ENCODE data around the gene SMARCC2. TPM values are rescaled to one million over a fixed set of nuclear protein-coding genes. Genes with fewer than 3 reads are reported as not detected.

The SMARCC2 gene
- polyA plus RNA-seq (2013, experiment 1 of 2; ENCODE audit: insufficient read length), result 50.8 TPM
- polyA plus RNA-seq (2013, experiment 2 of 2; ENCODE audit: insufficient read length), result 49.5 TPM

- DNase-seq, result peak; percentile 86
These were observed at the start of gene SMARCC2 for GRCh38 chr12:56189099-56189917. Gene SMARCC2 (minus strand): TSS chr12:56189483. CDS start chr12:56189461, 22 bp downstream.

GRCh38 chr12:56237552-56237951 is 48.3 kb upstream of the SMARCC2 start:
- no peak for DNase-seq

GRCh38 chr12:56236985-56237384 is 47.7 kb upstream of the SMARCC2 start:
- no peak for DNase-seq

DNA sequence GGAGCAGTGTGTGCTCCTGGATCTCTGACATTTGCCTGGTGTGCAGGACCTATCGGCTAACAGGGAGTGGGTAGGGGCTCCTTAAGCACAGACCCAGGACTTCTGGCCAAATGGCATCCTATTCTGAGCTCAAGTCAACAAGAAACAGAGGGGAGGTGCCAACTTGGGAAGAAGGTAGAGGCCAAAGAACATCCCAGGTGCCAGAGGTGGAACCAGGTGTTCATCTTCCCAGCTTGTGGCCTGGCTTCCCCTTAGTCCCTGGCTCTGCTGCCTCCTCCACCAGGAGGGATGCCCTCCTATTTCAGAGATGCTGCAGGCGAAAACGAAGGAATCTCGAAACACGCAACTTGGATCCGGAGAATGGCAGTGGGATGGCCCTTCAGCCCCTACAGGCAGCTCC is 46.8 kb upstream of the SMARCC2 start:
- DNase-seq, result no peak

GRCh38 chr12:56234746-56235436 is 45.6 kb upstream of the SMARCC2 start:
- DNase-seq, result no peak

- DNase-seq, result no peak
These were observed 41.9 kb upstream of the SMARCC2 start for GRCh38 chr12:56231184-56231582.

- DNase-seq, result no peak
These were observed 41.3 kb upstream of the SMARCC2 start for GRCh38 chr12:56230432-56231183.

DNA sequence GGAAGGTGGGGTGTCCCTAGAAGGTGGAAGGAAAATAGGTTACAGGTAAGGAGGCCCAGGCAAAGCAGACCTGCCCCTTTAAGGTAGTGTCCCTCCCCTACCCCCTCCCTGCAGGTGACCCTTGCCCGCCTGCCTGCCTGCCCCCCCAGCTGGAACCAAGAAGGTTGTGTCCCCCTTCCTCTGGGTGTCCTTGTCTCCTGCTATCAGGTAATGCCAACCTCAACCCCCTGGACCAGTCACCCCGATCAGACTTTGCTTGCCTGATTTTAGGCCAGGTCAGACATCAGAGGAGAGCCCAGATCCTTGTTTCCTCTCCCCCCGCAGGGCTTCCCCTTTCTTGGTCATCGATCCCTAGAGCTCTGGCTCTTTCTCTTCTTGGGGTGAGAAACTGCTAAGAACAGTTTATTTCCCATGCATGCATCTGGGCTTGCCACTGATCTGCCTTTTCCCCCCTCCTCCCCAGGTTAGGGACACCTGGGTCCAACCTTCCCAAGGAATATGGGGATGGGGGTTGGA is 40.7 kb upstream of the SMARCC2 start, which contains the start of gene SLC39A5:
SLC39A5 (plus strand) TSS at position 136 of the 516 bp plus-strand sequence. CDS start 1,224 bp downstream, outside the sequence.
- DNase-seq, result no peak

DNA sequence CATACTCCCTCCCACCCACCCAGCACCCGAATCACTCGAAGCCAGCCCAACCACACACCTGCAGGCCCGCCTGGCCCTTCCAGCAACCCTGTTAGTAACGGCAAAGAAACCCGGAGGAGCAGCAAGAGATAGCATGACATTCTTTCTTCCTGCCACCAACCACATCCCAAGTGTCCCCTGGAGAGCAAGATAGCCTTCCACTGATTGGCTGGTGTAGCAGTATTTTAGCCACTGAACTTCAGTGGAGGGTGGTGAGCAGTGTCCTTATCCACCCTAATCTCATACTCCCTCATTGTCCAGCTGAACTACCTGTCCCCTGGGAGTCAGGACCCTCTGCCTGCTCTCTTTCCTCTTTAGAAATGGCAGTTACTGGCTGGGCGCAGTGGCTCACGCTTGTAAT is 39.8 kb upstream of the SMARCC2 start:
- no peak for DNase-seq

- no peak for DNase-seq
These were observed 35.7 kb upstream of the SMARCC2 start for GRCh38 chr12:56224954-56225353.

- peak; percentile 99 for DNase-seq
These were observed 34.9 kb upstream of the SMARCC2 start, which contains the start of gene NABP2 for GRCh38 chr12:56224102-56224701. Gene NABP2 (plus strand): TSS chr12:56224342. CDS start chr12:56224857, 515 bp downstream.

GRCh38 chr12:56223571-56224101 is 34.4 kb upstream of the SMARCC2 start:
- DNase-seq, result no peak

DNA sequence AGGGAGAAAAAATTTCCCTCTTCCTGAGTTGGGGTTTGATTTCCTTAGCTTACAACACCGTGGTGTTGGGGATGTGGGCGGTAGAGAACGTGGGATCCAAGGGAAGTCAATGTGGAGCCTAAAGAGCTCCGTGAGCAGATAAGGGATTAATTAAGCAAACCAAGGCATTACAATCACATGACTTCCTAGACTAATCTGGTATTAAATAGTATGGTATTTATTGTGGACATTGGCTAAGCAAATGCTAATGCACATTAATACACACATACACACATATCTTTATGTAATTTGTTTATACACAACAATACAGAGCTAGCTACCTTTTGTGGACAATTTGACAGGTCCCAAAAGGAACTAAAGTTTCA is 33.2 kb upstream of the SMARCC2 start:
- no peak for DNase-seq

DNA sequence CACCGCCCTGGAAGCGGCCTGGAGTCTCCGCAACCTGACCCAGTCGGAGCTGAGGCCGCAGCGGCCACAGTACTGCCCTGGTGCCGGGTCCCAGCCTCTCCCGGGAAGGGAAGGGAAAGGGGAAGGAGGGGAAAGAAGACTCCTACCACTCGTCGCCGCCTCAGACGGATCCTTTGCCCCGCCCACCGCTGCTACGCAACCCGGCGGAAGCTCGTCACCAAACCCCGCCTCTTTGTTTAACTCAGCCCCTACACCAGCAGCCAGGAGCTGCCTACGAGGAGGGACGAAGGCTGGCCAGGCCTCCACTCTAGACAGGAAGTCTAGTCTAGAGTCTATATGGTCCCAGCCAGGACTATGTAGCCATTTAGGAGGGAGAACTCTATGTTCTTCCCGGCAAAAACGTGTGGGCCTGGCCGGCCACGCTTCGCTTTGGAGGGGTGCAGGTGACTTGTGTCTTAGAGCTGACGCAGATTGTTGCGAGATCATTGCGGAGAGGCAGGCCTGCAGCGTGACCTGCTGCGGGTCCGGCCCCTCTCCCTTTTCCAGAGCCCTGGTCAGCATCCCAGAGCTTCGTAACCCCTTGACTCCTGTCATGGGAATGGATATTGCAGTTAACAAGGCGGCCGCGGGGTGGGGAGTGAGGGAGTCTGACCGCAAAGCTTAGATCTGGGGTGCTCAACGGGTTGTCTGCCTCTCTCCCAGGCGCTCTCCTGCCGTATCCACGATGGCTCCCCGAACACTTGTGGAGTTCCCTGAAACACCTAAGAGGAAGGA is 32.7 kb upstream of the SMARCC2 start, which contains the start of gene RNF41:
RNF41 (minus strand) TSS at position 166 of the 774 bp plus-strand sequence. CDS start 7,875 bp downstream, outside the sequence.
- DNase-seq, result peak; percentile 98

DNA sequence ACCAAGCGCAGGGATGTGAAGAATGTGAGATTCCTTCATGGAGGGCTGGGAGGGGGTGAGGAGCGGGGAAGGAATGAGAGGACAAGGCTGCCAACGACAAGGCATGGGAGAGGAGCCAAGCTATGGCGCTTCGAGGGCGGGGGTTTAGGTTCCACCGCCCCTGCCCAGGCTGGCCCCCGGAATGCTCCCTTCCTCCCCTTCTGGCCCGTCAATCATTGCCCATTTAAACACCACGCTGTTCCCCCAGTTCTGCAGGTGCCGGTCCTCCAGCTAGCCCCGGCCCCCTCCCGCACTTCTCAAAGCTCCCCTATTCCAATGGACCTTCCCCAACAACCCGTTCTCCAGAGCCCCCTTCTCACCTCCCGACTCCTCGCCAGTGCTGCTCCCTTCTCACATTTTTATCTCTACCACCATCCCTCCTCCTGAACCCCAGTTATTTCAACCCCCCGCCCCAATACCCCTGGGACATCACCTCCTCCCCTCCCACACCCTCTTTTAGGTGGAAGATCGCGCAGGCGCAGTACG is 32.0 kb upstream of the SMARCC2 start:
- DNase-seq, result peak; percentile 88

GRCh38 chr12:56220611-56221231 is 31.4 kb upstream of the SMARCC2 start:
- DNase-seq, result peak; percentile 58

GRCh38 chr12:56219840-56220239 is 30.6 kb upstream of the SMARCC2 start:
- DNase-seq, result no peak

- no peak for DNase-seq
These were observed 27.2 kb upstream of the SMARCC2 start for GRCh38 chr12:56216461-56216860.

GRCh38 chr12:56213878-56214277 is 24.6 kb upstream of the SMARCC2 start:
- no peak for DNase-seq

DNA sequence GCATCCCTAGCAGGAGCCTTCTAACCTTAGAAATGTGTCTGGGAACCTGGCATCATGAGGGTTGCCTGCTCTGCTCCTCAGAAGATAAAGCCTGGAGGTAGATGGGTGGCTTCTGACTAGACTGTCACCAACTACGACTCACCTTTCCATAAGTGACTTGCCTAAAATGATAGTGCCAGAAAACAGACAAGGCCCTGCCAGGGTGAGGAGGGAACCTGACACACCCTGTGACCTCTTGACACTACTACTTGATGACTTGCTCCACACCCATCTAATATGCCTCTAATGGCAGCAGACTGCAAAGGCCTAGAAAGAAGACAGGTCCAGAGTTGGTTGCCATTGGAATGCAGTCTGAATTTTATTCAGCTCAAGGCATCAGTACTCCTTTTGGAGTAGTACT is 23.1 kb upstream of the SMARCC2 start:
- DNase-seq, result no peak
